IPS DF 4.7 (cell line): ENCODE data around the gene TLE5.
"Not testable (repeated sequence)": the region's sequence is repeated elsewhere in the genome, so short reads cannot be mapped to it uniquely, and the experiment has no call there.

Experiments
- DNase-seq: peaks from one replicate; pipeline ENCODE4 v3.0.0-alpha.2; 2013; ENCODE audit warnings: low spot score; ENCODE audit errors: extremely low read depth

The TLE5 gene

DNA sequence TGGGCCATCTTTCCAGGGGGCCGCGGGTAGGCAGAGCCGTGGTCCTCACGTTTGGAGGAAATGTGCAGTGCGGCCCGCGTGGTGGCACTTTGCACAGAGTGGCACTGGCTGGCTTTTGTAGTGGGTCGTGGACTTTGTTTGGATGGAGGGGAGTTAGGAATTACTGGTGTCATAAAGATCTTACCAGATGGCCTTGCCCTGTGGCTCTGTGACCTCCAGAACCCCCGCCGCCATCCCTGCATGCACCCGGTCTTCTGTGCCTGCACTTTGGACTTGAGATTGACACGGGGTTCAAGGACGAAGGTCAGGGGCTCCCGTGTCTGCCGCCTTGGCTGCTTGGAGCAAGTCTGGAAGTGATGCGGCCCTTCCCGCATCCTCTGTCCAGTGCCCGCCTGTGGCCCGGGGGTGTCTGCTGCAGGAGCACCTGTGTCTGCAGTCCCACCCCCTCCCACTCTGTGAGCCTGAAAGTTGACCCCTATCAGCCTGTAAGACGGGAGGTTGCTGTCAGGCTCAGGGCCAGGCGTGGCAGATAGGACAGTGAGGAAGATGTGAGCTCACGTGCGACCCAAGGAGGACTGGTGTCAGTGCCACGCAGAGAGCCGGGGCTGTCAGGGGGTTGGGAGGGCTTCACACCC, 34.1 kb upstream of the TLE5 start:
- DNase-seq: no peak

DNA sequence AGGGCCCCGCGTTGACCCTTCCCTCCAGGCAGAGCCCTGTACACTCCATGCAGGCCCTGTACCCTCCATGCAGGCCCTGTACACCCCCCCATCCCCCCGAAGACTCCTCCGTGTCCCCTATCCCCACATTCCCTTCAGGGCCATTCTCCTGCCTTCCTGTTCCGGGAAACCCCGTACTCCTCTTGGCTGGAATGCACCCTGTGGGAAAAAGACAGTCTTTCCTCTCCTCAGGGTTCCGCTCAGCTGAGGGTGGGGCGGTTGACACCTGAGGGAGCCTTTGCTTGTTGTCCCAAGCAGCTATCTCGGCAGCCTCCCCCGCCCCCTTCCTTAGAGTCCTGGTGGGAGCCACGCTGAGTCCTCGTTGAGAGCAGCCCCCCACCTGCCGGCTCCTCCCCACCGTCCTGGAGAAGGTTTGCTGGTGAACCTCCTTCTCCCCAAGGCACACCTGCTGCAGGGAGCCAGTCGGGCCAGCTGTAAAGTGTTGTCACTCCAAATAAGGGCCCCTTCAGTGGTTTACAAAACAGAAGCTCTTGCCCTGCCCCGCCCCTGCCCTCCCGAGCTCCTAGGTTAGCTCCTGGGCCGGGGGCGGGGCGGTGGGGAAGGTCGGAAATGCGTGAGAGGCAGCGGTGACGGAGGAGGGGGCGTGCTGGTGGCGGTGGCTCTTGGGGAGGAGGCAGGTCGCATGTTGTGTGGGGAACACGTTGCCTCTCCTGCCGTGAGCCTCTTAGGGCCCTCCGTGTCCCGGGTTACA, 33.3 kb upstream of the TLE5 start:
- DNase-seq: no peak

DNA sequence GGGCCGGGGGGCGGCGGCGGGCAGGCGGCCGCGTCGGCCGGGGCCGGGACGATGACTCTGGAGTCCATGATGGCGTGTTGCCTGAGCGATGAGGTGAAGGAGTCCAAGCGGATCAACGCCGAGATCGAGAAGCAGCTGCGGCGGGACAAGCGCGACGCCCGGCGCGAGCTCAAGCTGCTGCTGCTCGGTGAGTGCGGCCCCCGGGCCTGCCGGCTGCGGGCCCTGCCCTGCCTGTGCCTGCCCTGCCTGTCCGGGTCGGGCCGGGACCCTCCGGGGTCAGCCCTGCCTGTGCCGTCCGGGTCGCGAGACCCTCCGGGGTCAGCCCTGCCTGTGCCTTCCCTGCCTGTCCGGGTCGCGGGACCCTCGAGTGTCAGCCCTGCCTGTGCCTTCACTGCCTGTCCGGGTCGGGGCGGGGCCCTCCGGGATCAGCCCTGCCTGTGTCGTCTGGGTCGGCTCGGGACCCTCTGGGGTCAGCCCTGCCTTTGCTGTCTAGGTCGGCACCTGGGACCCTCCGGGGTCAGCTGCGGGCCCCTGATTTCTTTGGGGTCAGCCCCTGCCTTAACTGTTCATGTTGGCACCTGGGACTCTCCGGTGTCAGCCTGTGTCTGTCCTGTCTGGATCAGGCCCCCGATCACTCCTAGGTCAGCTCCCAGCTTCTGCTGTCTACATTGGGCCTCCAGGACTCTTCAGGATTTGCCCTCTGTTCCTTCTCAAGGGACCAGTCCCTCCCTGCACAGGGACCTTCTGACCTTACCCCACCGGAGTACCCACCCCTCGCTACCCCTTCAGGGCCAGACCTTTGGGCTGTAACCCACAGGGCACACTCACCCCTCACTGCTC, 32.5 kb upstream of the TLE5 start:
- DNase-seq: no peak

DNA sequence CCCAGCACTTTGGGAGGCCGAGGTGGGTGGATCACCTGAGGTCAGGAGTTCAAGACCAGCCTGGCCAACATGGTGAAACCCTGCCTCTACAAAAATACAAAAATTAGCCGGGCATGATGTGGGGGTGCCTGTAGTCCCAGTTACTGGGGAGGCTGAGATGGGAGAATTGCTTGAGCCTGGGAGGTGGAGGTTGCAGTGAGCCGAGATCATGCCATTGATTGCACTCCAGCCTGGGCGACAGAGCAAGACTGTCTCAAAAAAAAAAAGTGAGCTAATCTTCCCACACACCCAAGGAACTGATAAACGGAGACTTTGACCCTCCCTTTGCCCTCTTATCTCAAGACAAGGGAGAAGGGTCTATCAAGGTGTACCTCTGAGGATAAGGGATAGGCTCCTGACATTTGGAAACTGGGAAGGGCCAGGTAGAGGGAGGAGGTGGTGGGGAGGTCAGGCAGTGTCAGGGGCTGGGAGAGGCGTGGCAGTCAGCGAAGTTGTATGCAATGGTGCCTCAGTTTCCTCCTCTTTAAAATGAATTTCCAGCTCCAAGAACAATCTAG, 27.1 kb upstream of the TLE5 start:
- not testable (repeated sequence) for DNase-seq

DNA sequence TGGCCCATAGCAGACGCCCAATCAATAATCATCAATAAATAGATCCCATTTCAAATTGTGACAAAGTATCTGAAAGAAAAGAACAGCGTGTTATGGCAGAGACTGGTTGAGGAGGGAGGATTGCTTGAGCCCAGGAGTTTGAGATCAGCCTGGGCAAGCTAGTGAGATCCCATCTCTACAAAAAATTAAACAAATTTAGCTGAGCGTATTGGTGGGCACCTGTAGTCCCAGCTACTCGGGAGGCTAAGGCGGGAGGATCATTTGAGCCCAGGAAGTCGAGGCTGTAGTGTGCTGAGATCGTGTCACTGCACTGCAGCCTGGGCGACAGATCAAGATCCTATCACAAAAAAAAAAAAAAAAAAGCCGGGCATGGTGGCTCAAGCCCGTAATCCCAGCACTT, 25.5 kb upstream of the TLE5 start:
- DNase-seq: no peak

DNA sequence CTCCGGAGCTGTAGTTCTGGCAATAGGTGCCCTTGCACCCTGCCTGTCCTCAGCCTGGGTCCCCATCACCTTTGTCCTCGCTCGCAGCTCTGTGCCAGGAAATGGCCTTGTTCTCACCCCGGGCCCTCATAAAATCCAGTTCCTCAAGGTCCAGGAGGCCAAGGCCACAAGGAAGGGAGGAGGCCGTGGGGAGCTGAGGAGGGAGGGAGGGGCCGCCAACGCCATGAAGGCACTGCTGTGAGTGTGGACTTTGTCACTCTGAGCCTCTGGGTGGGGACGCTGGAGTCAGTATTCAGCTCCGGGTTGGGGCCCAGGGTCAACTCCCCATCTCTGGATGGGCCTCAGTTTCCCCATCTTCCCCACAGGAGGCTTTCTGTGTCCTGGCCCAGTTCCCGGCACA, 22.6 kb upstream of the TLE5 start:
- DNase-seq: no peak

DNA sequence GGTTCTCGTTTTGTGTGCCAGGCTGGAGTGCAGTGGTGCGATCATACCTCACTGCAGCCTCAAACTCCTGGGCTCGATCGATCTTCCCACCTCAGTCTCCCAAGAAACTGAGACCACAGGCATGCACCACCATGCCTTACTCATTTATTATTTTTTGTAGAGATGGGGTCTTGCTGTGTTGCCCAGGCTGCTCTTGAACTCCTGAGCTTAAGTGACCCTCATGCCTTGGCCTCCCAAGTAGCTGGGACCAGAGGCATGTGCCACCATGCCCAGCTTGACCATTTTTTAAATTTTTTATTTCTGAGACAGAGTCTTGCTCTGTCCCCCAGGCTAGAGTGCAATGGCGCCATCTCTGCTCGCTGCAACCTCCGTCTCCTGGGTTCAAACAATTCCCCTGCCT, 21.7 kb upstream of the TLE5 start:
- no peak for DNase-seq

DNA sequence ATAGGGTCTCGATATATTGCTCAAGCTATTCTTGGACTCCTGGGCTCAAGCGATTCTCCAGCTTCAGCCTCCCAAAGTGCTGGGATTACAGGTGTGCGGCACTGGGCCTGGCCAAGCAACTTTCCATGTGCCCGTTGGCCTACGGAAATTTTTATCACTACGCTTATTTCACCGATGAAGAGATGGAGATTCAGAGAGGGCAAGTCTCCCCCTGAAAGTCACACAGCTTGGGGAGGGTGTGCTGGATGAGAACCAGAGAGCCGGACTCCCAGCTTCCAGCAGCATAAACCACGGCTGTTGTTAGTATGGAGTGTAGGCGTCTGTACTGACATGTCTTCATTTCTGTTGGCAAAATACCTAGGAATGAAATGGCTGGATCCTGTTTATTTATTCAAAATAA, 20.0 kb upstream of the TLE5 start:
- no peak for DNase-seq

DNA sequence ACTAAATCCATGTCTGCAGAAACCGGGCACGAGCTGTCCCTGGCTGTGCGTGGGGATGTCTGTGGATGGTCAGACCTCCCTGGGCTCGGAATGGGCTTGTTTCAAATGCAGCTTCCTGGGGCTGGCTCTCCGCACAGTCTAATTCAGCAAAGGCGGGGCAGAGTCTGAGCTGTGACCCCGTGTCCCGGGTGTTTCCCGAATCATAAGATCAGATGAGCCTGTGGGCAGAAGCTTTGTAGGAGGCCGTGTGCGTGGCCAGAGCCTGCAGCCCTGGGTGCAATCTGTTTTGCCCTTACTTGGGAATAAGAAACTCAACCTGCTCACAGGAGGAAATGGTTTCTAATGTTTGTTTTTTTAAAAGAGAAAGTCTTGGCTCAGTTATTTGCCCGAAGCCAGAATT, 18.0 kb upstream of the TLE5 start:
- DNase-seq: no peak

DNA sequence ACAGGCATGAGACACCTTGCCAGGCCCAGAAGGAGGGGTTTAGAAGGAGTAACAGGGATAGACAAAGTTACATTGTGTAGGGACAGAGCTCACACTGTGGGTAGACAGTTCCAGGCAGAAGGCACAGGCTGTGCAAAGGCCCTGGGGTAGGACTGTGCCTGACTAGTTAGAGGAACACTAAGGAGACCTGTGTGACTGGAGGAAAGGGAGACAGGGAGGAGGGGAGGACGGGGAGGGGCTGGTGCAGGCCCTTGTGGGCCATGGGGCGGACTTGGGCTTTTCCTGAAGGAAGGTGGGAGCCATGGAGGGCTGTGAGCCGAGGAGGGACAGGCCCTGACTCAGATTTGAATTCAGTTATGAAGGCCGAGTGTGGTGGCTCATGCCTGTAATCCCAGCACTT, 17.3 kb upstream of the TLE5 start:
- no peak for DNase-seq

DNA sequence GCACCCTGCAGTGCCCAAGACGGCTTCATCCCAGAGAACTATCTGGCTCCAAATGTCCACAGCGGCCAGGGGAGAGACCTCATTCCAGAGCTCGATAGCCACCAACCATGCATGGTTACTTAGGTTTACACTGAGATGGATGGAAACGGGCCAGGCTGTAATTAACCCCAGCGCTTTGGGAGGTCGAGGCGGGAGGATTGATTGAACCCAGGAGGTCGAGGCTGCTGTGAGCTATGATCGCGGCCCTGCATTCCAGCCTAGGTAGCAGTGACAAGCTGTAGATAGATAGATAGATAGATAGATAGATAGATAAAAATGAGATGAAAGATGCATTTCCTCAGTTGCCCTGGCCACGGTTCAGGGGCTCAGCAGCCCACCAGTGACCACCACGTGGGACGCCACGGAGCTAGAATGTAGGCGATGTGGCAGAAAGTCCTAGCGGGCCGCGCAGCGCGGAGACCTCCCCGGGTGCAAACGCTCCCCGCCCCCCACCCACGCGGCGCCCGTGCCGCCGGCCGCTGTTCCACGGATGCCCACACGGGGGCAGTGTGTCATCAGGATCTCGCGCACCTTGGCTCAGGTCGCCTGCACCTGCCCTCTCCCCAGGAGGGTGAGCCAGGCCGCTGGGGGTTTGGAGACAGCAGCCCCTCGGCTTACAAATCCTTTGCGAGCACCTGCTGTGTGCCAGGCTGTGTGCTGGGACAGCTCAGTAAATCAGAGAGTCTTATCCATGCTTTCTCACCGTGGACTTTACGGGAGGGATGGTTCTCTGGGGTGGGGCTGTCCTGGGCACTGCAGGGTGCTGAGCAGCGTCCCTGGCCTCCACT, 13.5 kb upstream of the TLE5 start:
- no peak for DNase-seq

DNA sequence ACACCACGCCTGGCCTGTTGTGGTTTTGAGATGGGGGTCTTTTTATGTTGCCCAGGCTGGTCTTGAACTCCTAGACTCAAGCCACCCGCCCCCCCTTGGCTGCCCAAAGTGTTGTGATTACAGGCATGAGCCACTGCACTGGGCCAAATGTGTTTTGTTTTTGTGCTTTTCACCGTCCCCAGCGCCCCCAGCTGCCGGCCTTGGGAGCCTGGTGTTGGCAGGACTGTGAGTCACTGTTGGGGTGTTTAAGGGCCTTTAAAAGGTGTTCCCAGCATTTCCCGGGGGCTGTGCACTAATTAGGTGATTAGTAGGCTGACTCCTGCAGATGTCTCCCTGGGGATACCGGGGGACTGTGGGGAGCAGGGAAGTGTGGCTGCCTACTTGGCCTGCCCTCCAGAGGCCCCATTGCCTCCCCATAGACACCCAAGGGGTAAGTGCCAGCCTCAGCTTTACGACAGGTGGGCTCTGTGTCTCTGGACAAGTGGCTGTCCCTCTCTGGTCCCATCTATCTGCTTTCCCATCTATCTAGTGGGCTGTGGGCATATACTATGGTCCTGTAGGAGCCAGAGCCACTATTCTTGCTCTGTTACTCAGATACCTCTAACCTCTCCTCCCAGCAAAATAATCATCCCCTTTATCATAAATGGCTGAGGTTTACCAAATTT, 11.8 kb upstream of the TLE5 start:
- no peak for DNase-seq

DNA sequence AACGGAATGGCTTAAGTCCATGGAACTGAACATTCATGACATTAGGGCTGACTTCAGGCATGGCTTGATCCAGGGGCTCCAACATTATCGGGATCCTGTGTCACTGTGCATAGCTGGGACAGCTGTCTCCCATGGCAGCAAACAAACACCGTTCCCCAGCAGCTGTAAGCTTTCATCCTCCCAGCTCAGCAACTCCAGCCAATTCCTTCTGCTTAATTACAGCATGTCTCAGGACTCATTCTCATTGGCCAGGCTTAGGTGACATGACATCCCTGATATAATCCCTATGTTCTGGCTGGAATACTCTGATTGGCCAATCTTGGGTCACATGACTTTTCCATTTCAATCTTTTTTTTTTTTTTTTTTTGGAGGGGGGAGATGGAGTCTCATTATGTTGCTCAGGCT, 10.9 kb upstream of the TLE5 start:
- no peak for DNase-seq

DNA sequence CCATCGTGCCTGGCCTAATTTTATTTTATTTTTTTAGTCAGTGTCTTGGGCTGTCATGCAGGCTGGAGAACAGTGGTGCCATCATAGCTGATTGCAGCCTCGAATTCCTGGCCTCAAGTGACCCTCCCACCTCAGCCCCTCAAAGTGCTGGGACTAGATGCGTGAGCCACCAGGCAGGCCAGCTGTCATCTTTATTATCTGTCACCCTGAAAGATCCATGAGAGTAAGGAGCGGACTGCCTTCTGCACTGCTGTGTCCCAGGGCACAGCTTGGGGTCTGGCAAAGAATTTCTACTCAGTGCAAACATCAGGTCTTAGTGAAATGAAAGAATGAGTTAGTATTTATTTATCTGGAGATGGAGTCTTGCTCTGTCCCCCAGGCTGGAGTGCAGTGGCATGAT, 9.5 kb upstream of the TLE5 start:
- DNase-seq: no peak

DNA sequence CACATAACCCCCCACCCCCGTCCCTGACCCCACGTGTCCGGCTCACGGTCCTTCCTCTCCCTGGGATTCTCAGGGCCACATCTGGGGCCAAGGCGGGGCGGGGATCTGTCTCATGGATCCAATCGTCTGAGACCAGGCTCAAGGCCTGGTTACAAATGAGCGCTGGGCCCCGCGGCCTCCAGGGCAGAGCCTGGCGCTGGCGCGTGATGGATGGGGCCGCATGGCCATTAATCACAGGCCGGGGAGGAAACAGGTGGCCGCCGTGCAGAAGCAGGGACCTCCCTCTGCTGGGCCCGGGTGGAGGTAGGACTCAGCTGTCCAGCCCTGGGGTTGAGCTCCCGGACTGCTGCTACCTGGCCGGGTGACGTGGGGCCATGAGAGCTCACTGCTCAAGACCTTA, 5.8 kb upstream of the TLE5 start:
- no peak for DNase-seq

DNA sequence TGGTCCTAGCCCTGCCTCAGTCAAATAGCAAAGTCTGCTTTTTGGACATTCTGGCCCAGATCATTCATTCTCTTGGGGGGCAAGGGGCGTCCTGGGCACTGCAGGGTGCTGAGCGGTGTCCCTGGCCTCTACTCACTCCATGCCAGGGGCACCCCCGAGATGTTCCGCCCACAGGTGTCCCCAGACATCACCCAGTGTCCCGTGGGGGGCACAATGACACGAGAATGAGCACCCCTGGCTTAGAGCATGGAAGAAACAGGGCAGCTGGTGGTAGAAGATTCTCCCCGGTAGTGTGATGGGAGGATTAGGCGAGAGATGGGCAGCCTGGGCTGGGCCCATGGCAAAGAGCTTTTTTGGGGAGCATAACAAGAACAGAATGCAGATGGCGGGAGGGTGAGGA, 5.3 kb upstream of the TLE5 start:
- no peak for DNase-seq

DNA sequence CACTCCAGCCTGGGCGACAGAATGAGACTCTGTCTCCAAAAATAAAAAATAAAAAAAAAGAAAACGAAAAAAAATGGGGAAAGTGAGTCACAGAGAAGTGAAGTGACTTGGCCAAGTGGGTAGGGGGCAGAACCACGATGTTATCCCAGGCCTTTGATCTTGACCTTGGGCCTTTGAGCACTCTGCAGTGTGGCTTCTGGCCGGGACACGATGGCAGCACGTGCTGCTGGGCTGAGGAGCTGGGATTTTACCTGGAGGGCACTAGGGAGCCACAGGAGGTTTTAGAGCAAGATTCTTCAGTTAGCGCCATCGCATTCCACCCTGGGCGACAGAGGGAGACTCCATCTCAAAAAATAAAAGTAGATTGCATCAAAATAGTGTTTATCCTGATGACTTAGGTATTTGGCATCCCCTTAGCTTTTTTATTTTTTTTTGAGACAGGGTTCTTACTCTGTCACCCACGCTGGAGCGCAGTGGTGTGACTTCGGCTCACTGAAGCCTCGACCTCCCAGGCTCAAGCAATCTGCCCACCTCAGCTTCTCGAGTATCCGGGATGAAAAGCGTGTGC, 4.3 kb upstream of the TLE5 start:
- no peak for DNase-seq

DNA sequence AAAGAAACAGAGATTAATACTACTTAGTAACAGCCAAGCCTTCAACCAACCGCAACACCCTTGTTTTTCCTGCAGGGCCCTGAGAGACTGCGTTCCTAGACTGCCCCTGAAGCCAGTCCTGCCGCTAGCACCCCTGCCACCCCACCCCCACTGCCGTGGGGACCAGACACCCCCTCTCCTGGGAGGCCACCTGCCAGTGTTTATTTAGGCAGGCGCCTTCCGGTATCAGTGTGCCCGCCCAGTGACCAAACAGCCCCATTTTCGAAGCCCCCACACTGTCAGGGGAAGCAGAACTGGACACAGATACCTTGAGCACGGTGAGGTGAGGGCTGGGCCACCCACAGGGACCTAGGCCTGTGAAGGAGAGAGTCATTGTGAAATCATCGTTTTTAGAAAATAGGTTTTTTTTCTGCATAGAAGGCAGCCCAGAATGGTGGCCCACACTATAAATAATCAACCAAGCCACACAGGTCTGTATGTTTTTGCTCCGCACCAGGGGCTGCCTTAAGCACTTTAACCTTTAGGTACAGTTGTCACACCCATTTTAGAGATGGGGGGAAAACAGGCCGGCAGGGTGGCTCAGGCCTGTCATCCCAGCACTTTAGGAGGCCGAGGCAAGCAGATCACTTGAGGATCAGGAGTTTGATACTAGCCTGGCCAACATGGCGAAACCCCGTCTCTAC, 3.5 kb upstream of the TLE5 start:
- DNase-seq: no peak

DNA sequence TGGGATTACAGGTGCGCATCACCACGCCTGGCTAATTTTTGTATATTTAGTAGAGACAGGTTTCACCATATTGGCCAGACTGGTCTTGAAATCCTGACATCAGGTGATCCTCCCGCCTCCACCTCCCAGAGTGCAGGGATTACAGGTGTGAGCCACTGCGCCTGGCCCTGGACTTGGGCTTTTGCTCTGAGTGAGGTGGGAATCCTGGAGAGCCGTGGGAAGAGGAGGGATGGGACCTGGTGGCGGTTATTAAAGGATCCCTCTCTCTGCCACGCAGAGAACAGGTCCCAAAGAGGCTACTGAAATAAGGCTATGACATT, 1.7 kb upstream of the TLE5 start:
- DNase-seq: no peak
